ENCODE results near the gene VAMP2.

- TF ChIP-seq CTCF (IDR thresholded peaks at IDR 0.05; ENCODE audit: low read length) = no peak
- TF ChIP-seq EZH2 (IDR thresholded peaks at IDR 0.05; ENCODE audit: borderline replicate concordance, low read length) = no peak
Observed at GRCh38 chr17:8133399-8133798, 29.3 kb downstream of the VAMP2 start.
